ENCODE data around the gene FBXW2. TPM values are rescaled to one million over a fixed set of nuclear protein-coding genes. Genes with fewer than 3 reads are reported as not detected.

FBXW2 gene
- total and polyA plus RNA-seq, 10 of the 15 experiments (the other 5 are each of a cell fraction or from before 2014, with no cell fraction given): 2.9 to 56.9 (median 39.1) TPM

DNA sequence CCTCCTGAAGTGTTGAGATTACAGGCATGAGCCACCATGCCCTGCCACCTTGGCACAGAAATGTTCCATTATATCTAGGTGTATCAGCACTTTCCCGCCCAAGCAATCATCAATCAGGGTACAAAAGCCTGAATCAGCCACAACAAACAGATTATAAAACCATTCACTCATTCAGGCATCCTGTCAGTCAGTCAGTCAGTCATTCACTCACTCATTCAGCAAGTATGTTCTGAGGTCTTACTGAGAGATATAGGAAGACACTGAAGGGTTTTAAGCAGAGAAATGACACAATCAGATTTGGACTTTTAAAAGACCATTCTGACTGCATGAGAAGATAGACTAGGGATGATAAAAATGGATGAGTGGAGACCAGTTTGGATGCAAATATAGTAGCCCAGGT is 36.4 kb upstream of the FBXW2 start:
- Histone ChIP-seq H3K27ac (ENCODE audit: control insufficient read depth, insufficient read depth) (no peak overlapping the region), H3K36me3 (ENCODE audit: control insufficient read depth in 2 of 2, insufficient read depth in 2 of 2, low read length in 1 of 2) (peaks cover 0 to 23% of the 10 kb centered on the region in 2 experiments; a peak in 2 of 4 replicates), H3K79me2 (ENCODE audit: control insufficient read depth, insufficient read depth, low read length) (no peaks in the 10 kb centered on the region), H3K9ac (ENCODE audit: control insufficient read depth, insufficient read depth, low read length) (no peak overlapping the region), H3K9me3 (replicated peaks; ENCODE audit: control insufficient read depth, insufficient read depth, low read length) (no peaks in the 10 kb centered on the region), H3K4me3 (no peak overlapping the region), H3K4me1 (ENCODE audit: control insufficient read depth, insufficient read depth, low read length) (no peaks in the 10 kb centered on the region), H4K20me1 (ENCODE audit: control insufficient read depth, insufficient read depth) (no peaks in the 10 kb centered on the region), H2AFZ (ENCODE audit: control insufficient read depth, low read depth, low read length) (no peak overlapping the region), H3K27me3 (replicated peaks in 1 of 2; ENCODE audit: control insufficient read depth in 2 of 2, insufficient read depth in 2 of 2, low read length in 1 of 2) (no peaks in the 10 kb centered on the region), H3K4me2 (ENCODE audit: control insufficient read depth, insufficient read depth) (no peak overlapping the region)
- ChIA-PET RAD21 (ENCODE audit: unreplicated experiment) (no interaction called here), CTCF (no interaction called here), SMC1A (ENCODE audit: uncharacterized antibody, unreplicated experiment) (no interaction called here), POLR2A (no interaction called here)
- FAIRE-seq (no peak), DNase-seq (ENCODE audit: low read depth, low spot score) (no peak), ATAC-seq (no peak)
- BruUV-seq (replicated peaks): no TSS peak
- intact Hi-C loops (cut with micrococcal nuclease; ENCODE audit: unreplicated experiment): no loop called here
- 100% methylated on average over 1 of the region's 1 CpG for WGBS (ENCODE audit: insufficient coverage, insufficient replicate concordance, low lambda C conversion rate, missing lambda C conversion rate)
- TF ChIP-seq RUNX3 (IDR thresholded peaks at IDR 0.05; ENCODE audit: low read length) (no peak), MAX (IDR thresholded peaks at IDR 0.05; ENCODE audit: low read depth, low read length) (no peak), EZH2 (IDR thresholded peaks at IDR 0.05; ENCODE audit: borderline replicate concordance, control insufficient read depth, low read depth, low read length) (no peak), EED (IDR thresholded peaks at IDR 0.05; ENCODE audit: low read depth) (no peak), SIX5 (IDR thresholded peaks at IDR 0.05; ENCODE audit: low read depth, low read length, severe bottlenecking) (no peak), MYC (IDR thresholded peaks at IDR 0.05; ENCODE audit: insufficient read depth, insufficient read length, insufficient replicate concordance, low read length, severe bottlenecking) (no peak), RELB (IDR thresholded peaks at IDR 0.05; ENCODE audit: low read depth) (no peak), SUPT20H (IDR thresholded peaks at IDR 0.05; ENCODE audit: borderline replicate concordance, control insufficient read depth, low read depth, low read length) (no peak), CHD2 (IDR thresholded peaks at IDR 0.05; ENCODE audit: borderline replicate concordance, low read depth, low read length) (no peak), IRF5 (IDR thresholded peaks at IDR 0.05; ENCODE audit: borderline replicate concordance) (no peak)
- TF ChIP-seq, protein P1, sequence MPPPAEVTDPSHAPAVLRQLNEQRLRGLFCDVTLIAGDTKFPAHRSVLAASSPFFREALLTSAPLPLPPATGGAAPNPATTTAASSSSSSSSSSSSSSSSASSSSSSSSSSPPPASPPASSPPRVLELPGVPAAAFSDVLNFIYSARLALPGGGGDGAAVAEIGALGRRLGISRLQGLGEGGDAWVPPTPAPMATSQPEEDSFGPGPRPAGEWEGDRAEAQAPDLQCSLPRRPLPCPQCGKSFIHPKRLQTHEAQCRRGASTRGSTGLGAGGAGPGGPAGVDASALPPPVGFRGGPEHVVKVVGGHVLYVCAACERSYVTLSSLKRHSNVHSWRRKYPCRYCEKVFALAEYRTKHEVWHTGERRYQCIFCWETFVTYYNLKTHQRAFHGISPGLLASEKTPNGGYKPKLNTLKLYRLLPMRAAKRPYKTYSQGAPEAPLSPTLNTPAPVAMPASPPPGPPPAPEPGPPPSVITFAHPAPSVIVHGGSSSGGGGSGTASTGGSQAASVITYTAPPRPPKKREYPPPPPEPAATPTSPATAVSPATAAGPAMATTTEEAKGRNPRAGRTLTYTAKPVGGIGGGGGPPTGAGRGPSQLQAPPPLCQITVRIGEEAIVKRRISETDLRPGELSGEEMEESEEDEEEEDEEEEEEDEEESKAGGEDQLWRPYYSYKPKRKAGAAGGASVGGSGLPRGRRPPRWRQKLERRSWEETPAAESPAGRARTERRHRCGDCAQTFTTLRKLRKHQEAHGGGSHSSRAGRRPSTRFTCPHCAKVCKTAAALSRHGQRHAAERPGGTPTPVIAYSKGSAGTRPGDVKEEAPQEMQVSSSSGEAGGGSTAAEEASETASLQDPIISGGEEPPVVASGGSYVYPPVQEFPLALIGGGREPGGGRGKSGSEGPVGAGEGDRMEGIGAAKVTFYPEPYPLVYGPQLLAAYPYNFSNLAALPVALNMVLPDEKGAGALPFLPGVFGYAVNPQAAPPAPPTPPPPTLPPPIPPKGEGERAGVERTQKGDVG (CRISPR knock-in tag; IDR thresholded peaks at IDR 0.05): no peak
- TF ChIP-seq, protein P2, sequence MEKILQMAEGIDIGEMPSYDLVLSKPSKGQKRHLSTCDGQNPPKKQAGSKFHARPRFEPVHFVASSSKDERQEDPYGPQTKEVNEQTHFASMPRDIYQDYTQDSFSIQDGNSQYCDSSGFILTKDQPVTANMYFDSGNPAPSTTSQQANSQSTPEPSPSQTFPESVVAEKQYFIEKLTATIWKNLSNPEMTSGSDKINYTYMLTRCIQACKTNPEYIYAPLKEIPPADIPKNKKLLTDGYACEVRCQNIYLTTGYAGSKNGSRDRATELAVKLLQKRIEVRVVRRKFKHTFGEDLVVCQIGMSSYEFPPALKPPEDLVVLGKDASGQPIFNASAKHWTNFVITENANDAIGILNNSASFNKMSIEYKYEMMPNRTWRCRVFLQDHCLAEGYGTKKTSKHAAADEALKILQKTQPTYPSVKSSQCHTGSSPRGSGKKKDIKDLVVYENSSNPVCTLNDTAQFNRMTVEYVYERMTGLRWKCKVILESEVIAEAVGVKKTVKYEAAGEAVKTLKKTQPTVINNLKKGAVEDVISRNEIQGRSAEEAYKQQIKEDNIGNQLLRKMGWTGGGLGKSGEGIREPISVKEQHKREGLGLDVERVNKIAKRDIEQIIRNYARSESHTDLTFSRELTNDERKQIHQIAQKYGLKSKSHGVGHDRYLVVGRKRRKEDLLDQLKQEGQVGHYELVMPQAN (conservative IDR thresholded peaks at IDR 0.05): no peak
- in situ Hi-C loops (cut with MboI): no loop called here

Data from GM12878 (cell line).